Nephron (organoid): ENCODE results near the gene F3.

Experiments used
- H3K27ac Mint-ChIP-seq, 3 experiments: 2 replicates each; pipeline ENCODE4 v1.8.0; 2020; ENCODE audit warnings: mixed read lengths in 3 of 3, mild to moderate bottlenecking in 2 of 3, moderate library complexity in 1 of 3
- H3K27me3 Mint-ChIP-seq: 2 replicates; pipeline ENCODE4 v1.8.0; 2021; ENCODE audit warnings: low read depth, mild to moderate bottlenecking, moderate library complexity, mixed read lengths
- H3K36me3 Mint-ChIP-seq: 2 replicates; pipeline ENCODE4 v1.8.0; 2020; ENCODE audit warnings: low read depth, mixed read lengths
- H3K4me1 Mint-ChIP-seq: 2 replicates; pipeline ENCODE4 v1.8.0; 2020; ENCODE audit warnings: mixed read lengths
- H3K4me3 Mint-ChIP-seq, 3 experiments: 2 replicates each; pipeline ENCODE4 v1.8.0; 2020; ENCODE audit warnings: mild to moderate bottlenecking in 3 of 3, mixed read lengths in 3 of 3, moderate library complexity in 2 of 3
- H3K9me3 Mint-ChIP-seq: 2 replicates; pipeline ENCODE4 v1.8.0; 2020; ENCODE audit warnings: mixed read lengths
- CTCF ChIP-seq, 3 experiments: fragments of 200-600 bp; sonication (generic); IDR thresholded peaks; one replicate each; pipeline ENCODE4 v1.5.0; 2021; ENCODE audit warnings: antibody characterized with exemption in 3 of 3; ENCODE audit not compliant: unreplicated experiment in 3 of 3

Gene F3

DNA sequence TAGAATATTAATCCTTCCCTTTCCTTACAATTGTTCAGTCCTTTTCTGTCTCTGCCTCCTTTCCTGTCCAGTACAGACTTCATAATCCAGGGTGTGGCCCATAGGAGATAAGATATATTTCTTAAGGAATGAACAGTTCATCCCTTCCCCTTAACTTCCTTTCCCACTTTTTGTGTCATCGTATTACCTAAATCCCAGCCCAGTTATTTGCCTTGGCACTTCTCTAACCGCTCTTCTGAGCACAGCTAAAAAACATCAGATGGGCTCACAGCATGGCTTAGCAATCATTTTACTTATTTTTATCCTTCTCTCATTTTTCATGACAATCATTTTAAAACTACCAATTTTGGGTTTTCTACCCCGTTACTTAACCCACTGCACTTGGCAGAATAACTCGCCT is 39.6 kb downstream of the F3 start:
- Mint-ChIP-seq H3K27me3 (no peaks in the 10 kb centered on the region), H3K36me3 (peaks cover 73% of the 10 kb centered on the region), H3K4me1 (peaks cover 8% of the 10 kb centered on the region), H3K4me3 (no peak overlapping the region), H3K27ac (no peak overlapping the region), H3K9me3 (peaks cover 5% of the 10 kb centered on the region)
- TF ChIP-seq CTCF (IDR thresholded peaks at IDR 0.05; ENCODE audit: unreplicated experiment in 3 of 3), result no peak

GRCh38 chr1:94501426-94501825 is 40.1 kb downstream of the F3 start:
- H3K4me3 Mint-ChIP-seq, result no peak overlapping the region
- no peak overlapping the region for H3K27ac Mint-ChIP-seq
- no peak for TF ChIP-seq CTCF (IDR thresholded peaks at IDR 0.05; ENCODE audit: unreplicated experiment in 3 of 3)
- H3K9me3 Mint-ChIP-seq, result peaks cover 5% of the 10 kb centered on the region
- H3K27me3 Mint-ChIP-seq, result no peaks in the 10 kb centered on the region
- peaks cover 72% of the 10 kb centered on the region for H3K36me3 Mint-ChIP-seq
- H3K4me1 Mint-ChIP-seq, result peaks cover 8% of the 10 kb centered on the region

DNA sequence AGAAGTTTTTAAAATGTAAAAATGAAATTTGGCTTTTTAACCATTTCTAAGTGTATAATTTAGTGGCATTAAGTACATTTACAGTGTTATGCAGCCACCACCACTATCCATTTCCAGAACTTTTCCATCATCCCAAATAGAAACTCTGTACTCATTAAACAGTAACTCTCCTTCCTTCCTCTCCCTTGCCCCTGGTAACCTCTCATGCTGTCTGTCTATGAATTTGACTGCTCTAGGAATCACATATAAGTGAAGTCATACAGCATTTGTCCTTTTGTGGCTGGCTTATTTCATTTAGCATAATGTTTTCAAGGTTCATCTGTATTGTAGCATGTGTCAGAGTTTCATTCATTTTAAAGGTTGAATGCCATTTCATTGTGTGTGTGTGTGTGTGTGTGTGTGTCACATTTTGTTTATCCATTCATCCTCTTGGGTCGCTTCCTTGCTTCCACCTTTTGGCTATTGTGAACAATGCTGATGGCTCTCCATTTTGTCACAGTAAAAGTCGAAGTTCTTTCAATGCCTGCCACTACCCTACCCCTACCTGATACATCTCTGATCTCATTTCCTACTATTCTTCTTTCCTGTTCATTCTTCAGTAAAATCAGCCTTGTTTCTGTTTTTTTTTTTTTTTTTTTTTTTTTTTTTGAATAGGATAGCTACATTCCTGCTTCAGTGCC is 45.3 kb downstream of the F3 start:
- H3K27ac Mint-ChIP-seq, result peak overlapping the region in 1 of 3 experiments; percentile 16
- no peak overlapping the region for H3K4me3 Mint-ChIP-seq
- no peaks in the 10 kb centered on the region for H3K4me1 Mint-ChIP-seq
- no peak for TF ChIP-seq CTCF (IDR thresholded peaks at IDR 0.05; ENCODE audit: unreplicated experiment in 3 of 3)
- no peaks in the 10 kb centered on the region for H3K27me3 Mint-ChIP-seq
- peaks cover 61% of the 10 kb centered on the region for H3K36me3 Mint-ChIP-seq
- H3K9me3 Mint-ChIP-seq, result peaks cover 5% of the 10 kb centered on the region

- peaks cover 62% of the 10 kb centered on the region for H3K36me3 Mint-ChIP-seq
- H3K4me3 Mint-ChIP-seq, result no peak overlapping the region
- no peak overlapping the region for H3K27ac Mint-ChIP-seq
- H3K27me3 Mint-ChIP-seq, result no peaks in the 10 kb centered on the region
- peaks cover 5% of the 10 kb centered on the region for H3K9me3 Mint-ChIP-seq
- no peak for TF ChIP-seq CTCF (IDR thresholded peaks at IDR 0.05; ENCODE audit: unreplicated experiment in 3 of 3)
- no peaks in the 10 kb centered on the region for H3K4me1 Mint-ChIP-seq
Measured at GRCh38 chr1:94490556-94490955, 51.0 kb downstream of the F3 start.

DNA sequence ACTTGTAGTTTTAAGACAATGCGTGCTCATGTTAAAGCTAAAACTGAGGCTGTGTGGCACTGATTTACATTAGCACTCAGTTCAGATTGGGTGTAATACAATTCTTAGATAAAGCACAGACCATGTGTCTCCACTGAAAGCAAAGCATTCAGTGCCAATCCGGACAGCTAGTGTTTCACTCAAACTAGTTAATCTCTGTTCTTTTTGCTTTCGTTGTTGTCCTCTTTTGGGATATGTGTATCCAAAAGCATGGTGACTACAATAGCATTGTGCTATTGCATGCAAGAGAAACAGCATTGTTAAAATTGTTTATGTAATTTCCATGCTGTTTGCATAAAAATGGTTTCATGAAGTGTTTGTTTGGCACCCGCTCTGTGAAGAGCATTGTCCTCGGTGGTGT is 54.6 kb downstream of the F3 start:
- TF ChIP-seq CTCF (IDR thresholded peaks at IDR 0.05; ENCODE audit: unreplicated experiment in 3 of 3), result no peak
- Mint-ChIP-seq H3K27ac (no peak overlapping the region), H3K9me3 (no peaks in the 10 kb centered on the region), H3K4me3 (no peak overlapping the region), H3K27me3 (no peaks in the 10 kb centered on the region), H3K36me3 (peaks cover 66% of the 10 kb centered on the region), H3K4me1 (no peaks in the 10 kb centered on the region)

DNA sequence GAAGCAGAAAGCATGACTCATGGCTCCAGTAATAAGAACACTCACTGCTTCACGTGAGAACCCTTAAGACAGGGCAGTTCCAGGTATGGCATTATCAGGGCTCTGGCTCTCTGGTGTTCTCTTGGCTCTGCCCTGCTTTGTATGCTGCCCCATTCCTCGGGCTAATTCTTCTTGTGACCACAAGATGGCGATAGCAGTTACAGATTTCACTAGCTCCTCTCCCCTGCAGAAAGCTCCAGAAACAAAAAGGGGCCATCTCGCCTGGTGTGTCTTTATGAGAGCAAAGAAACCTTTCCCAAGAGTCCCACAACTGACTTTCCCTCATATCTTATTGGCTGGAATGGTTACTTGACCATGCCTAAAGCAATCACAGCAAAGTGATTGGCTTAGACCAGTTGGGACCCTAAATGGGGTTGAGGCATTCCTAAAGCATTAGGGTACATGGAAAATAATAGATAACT is 60.1 kb downstream of the F3 start:
- Mint-ChIP-seq H3K27me3 (no peaks in the 10 kb centered on the region), H3K4me3 (no peak overlapping the region), H3K4me1 (no peaks in the 10 kb centered on the region), H3K36me3 (peaks cover 37% of the 10 kb centered on the region), H3K9me3 (no peaks in the 10 kb centered on the region), H3K27ac (no peak overlapping the region)
- TF ChIP-seq CTCF (IDR thresholded peaks at IDR 0.05; ENCODE audit: unreplicated experiment in 3 of 3), result peak; percentile 74 to 82 (median 79)
